HG03565 (cell line): ENCODE data around the gene TBPL2.
"Not testable (repeated sequence)": the region's sequence is repeated elsewhere in the genome, so short reads cannot be mapped to it uniquely, and the experiment has no call there.

Source experiments
- ATAC-seq: cut with Tn5 transposase; IDR thresholded peaks from one replicate; pipeline ENCODE4 v1.9.1; 2021; ENCODE audit warnings: mild to moderate bottlenecking, moderate library complexity; ENCODE audit not compliant: unreplicated experiment

Gene TBPL2

DNA sequence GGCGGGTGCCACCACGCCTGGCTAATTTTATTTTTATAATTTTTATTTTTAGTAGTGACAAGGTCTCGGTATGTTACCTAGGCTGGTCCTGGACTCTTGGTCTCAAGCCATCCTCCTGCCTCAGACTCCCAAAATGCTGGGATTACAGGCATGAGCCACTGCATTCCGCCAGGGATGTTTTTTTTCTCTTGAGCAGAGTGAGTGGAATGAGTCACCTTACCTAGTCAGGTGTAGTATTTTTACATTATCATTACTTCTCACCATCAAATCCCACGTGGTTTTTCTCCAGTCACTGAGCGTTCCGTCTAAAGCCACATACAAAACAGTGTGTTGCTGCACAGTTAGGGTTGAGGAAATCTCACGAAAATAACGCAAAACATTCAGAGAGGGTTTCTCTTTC lies 870 bp upstream of the TBPL2 start:
- no peak for ATAC-seq

DNA sequence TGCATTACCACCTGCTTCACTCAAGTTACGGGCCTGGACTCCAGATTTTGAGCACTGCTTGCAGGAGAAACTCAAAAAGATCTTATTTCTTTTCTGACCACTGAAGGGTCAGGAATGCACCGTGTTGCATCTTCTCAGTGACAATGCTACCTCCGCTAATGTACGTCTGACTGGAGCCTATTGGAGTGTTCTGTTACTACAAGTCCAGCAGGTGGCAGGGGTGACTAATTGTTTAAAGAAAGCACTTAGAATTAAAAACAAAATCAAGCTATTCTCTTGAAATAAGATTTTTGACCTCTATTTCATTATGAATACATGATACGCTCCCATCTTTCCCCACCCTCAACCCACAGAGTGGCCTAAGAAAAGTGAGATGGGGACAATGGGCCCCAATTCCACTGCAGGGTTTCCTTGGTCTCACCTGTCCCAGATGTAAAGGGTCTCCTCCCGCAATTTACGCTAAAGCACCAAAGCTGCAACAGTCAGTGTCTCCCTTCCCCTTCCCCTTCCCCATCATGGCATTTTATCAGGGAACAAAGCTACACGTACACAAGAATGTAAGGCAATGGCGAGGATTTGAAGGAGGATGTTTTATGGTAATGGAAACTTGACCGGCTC lies 2.2 kb downstream of the TBPL2 start:
- no peak for ATAC-seq

DNA sequence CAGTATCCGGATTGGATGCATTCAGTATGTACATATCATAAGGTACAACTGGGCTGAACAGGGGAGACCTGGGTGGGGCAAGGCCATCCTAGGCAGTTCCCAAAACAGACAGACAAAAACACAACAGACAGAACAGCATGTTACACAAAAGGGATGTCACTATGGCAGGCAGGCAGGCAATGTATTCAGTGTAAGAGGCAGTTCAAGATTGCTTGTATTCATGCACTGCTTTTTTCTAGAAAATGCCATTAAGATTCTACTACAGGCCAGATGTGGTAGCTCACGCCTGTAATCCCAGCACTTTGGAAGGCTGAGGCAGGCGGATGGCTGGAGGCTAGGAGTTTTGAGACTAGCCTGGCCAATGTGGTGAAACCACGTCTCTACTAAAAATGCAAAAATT lies 3.5 kb downstream of the TBPL2 start:
- ATAC-seq: no peak

GRCh38 chr14:55436519-55436918 lies 3.9 kb downstream of the TBPL2 start:
- no peak for ATAC-seq

GRCh38 chr14:55434805-55435174 lies 5.6 kb downstream of the TBPL2 start:
- ATAC-seq: no peak

DNA sequence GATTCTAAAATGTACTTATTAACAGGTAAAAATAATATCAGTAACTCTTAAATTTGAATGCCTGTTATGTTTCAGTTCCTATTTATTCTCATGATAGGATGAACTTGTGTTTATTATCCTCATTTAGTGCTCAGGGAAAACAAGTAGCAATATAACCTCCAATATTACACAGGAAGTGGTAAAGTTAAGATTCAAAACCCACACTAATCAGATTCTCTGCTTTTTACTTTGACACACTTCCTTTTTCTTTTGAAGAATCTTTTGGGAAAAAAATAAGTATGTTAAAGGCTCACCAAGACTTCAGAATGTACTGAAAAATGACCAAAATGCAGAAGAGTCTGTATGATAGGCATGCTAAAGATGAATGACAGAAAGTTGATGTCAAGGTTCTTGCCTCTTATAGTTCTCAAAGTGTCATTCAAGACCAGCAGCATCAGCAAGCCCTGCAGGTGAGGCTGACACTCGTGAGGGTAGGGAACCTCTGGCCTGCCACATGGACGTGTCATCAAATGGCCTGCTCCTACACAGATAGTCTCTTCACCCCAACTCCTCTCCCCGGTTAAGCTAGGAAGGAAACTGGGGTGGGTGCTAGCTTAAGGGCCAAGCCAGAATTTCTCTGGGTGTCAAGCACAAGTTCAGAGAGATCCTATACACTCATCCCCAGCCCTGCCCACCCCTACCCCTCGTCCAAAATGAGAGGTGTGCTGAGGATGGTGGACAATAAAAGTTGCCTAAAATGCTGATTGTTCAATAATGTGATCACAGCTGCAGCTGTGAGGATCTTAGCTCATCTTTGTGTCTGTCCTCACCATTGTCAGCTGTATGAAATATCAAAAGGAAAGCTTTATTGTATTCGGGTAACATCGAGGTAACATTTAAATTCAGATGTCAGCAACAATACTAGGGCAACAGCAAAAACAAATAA lies 6.3 kb downstream of the TBPL2 start:
- no peak for ATAC-seq

DNA sequence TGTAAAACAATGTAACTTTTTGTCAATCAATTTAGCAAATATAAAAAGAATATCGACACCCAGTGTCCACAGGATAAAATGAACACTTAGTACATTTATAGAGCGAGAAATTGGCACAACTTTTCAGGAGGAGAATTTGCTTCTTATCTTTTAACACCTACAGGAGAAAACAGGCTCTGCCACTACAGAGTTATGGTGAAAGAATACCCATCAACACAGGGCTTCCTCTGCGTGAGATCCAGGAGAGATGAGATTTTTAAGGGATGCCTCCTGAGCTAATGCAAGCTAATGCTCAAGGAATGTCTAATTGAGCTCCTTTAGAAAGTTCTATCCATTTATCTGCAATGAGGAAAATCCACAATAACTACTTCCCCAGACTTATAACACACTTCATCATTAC lies 7.8 kb downstream of the TBPL2 start:
- ATAC-seq: no peak

- peak; percentile 64 for ATAC-seq
Measured at GRCh38 chr14:55430024-55430690, 10.3 kb downstream of the TBPL2 start.

GRCh38 chr14:55427439-55427838 lies 13.0 kb downstream of the TBPL2 start:
- ATAC-seq: no peak

DNA sequence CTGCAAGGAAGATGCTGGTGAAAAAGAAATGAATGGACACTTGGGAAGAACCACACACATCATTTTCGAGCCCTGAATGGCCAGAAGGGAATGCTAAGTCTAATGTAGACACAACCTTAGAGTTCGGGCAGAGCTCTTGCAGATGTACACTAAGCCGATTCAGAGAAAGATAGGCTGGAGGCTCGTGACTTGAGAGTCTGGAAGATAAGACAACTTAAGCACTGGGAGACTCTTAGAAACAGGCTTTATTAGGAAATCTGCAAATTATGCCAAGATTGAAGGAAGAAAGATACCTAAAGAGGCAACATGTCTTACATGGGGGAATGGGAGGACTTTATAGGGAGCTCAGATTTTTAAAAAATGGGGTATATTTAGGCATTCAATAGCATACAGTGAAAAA lies 13.5 kb downstream of the TBPL2 start:
- no peak for ATAC-seq

DNA sequence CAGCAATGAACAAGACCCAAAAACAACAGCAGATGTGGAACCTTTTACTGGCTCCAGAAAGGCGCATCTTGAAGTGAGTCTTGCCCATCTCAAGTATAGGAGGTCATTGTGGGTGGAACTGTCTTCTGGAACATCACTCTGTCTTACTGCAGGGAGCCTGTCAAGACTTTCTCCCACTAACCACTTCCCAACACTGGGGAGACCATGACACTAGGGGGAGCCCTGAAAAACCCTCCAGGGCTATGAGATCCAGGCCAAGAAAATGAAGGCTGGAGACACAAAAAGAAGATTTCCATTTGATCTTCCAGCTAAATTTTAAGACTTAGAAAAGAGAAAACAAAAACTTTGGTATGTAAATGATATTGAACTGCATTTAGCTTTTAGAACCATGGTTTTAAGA lies 15.3 kb downstream of the TBPL2 start:
- no peak for ATAC-seq

DNA sequence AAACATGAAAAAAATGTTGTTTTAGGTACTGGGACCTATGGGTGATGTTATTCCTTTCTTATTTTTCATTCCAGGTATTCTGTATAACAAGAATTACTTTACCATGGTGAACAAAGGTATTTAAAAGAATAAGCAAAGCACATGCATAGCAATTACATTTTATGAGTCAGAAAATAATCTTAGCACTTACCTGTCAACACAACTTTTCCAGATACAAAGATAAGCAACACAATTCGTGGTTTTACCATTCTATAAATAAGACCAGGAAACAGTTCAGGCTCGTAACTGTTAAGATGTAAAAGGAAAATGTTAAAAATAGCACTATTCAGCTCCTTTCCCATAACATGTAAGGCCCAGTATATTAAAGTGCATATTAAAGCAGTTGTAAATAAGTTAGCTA lies 16.4 kb downstream of the TBPL2 start:
- no peak for ATAC-seq

DNA sequence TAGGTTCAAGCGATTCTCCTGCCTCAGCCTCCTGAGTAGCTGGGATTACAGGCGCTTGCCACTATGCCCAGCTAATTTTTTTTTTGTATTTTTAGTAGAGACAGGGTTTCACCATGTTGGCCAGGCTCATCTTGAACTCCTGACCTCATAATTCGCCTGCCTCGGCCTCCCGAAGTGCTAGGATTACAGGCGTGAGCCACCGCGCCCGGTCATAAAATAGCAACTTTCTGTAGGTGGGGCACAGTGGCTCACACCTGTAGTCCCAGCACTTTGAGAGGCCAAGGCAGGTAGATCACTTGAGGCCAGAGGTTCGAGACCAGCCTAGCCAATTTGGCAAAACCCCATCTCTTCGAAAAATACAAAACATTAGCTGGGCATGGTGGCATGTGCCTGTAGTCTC lies 18.1 kb downstream of the TBPL2 start:
- not testable (repeated sequence) for ATAC-seq

GRCh38 chr14:55419663-55420062 lies 20.8 kb downstream of the TBPL2 start:
- no peak for ATAC-seq

DNA sequence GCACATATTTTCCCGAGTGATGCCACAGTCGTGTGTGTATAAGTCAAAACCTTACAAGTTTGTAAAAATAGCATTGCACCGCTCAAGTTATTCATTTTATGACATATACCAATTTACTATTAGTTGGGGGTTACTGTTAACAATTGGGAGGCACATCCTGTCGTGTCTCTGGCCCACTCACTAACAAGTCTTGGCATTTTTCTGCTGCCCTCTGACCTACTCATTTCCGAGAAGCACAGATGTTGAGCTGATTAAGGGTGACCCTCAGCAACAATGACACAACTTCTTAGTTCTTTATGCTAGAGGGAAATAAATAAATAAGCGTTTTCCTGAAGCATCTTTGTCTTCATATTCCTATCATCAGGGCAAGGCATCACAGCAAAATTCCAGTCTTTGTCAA lies 22.0 kb downstream of the TBPL2 start:
- ATAC-seq: no peak

DNA sequence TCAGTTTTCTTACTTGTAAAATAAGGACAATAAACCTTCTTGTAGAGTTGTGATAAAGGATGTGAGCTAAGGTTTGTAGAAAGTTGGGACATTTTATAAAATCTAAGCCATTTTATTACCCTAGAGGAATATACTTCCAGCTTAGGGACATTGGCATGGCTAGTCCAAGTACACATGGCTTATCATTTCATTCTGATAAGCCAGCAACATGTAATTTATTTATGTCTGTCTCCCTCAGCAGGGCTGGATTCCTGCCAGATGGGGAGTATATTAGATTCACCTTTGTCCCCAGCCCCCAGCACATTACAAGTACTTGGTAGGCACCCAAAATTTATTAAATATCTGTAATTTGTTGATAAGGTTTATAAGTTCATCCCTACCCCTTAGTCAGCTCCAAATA lies 22.5 kb downstream of the TBPL2 start:
- no peak for ATAC-seq

GRCh38 chr14:55416866-55417265 lies 23.6 kb downstream of the TBPL2 start:
- no peak for ATAC-seq

GRCh38 chr14:55414551-55414950 lies 25.9 kb downstream of the TBPL2 start:
- no peak for ATAC-seq

DNA sequence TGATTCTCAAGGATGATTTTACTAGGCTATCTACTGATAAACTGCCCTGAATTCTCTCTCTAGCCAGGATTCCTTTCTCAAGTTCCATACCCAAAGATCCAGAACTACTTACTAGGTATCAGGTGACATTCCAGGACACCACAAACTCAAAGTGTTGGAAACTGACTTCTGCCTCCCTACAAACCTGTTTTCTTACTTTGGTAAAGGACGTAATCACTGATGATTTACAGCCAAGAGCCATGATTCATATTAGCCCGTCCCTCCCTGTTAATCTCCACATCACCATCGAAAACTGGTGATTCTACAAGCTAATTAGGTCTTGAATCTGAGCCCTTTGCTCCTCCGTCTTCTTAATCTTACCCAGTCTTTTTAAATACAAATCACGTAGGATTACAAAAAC lies 27.7 kb downstream of the TBPL2 start:
- ATAC-seq: no peak

DNA sequence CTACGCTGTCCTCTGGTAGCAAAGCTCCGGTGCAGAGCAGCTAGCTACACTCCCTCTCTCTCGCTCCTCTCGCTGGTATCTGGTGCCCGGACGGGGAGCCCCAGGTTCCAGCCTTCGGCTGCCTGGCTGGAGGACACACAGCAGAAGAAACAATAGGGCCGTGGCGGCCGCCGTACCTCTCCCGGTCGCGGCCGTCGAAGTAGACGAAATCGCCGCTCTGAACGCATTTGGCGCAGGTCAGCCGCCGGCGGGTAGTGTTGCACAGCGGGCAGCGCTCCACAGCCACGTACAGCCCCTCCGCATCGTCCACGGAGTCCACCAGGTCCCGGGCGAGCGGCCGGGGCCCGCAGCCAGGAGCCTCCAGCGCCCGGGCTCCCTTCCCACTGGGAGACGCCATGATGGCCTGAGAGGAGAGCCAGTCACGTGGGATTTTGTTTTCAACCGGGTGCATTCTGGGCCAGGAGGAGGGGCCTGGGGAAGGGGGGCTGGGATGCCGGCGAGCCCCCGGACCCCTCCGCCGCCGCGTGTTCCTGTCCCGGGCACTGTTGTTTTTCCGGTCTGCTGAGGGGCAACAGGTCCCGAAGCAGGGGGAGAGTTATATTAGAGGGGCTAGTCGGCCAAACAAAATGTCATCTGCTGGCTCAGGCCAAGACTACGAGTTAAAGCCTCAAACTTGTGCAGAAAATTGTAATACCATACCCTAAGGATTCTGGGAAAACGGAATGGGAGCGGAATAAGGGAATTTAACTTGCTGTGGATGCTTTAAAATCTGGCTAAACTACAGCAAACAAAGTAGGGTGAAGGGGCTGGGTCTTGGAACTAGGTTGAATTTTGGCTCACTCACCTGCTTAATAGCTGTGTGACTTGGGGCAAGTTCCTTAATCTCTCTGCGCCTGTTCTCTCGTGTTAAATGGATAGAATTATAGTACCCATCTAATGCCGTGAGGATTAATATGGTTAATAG lies 28.7 kb downstream of the TBPL2 start, which contains the start of gene ATG14:
ATG14 (minus strand) TSS at position 405 of the 964 bp plus-strand sequence; CDS start at position 397, 8 bp downstream.
- peak; percentile 88 for ATAC-seq

- no peak for ATAC-seq
Measured at GRCh38 chr14:55410876-55411275, 29.5 kb downstream of the TBPL2 start.
